ENCODE measurements around the gene MARCO. TPM values are rescaled to one million over a fixed set of nuclear protein-coding genes. Genes with fewer than 3 reads are reported as not detected.

Gene MARCO
- total and polyA plus RNA-seq, 10 donors, result 3.0 to 155 (median 24.3) TPM

GRCh38 chr2:118969734-118970395, 27.9 kb downstream of the MARCO start:
- H3K4me3 ChIP-seq, result no peak overlapping the region
- 82 to 92% (median 86%) methylated on average over 16 of the region's 16 CpGs for WGBS, 5 donors
- H3K27me3 ChIP-seq (replicated peaks in 1 of 7), result peaks cover 0 to 48% (median 3%) of the 10 kb centered on the region in 7 donors
- H3K4me1 ChIP-seq, result peaks cover 0 to 27% (median 0%) of the 10 kb centered on the region in 6 donors
- H3K36me3 ChIP-seq, result no peaks in the 10 kb centered on the region
- H3K27ac ChIP-seq, result peak overlapping the region in 1 of 8 donors; percentile 53
- intact Hi-C loops (cut with DNase I; ENCODE audit: low total_unique reads), result no loop called here
- H3K9me3 ChIP-seq, result no peaks in the 10 kb centered on the region
- TF ChIP-seq CTCF (IDR thresholded peaks at IDR 0.05 in 8 of 11, conservative IDR thresholded peaks at IDR 0.05 in 3 of 11) (no peak), POLR2AphosphoS5 (IDR thresholded peaks at IDR 0.05) (no peak), POLR2A (IDR thresholded peaks at IDR 0.05) (no peak)
- no peak for DNase-seq

GRCh38 chr2:118970396-118971135, 28.6 kb downstream of the MARCO start:
- Histone ChIP-seq H3K27ac (peak overlapping the region in 3 of 8 donors; percentile 40 to 53 (median 45)), H3K27me3 (replicated peaks in 1 of 7) (peaks cover 0 to 55% (median 3%) of the 10 kb centered on the region in 7 donors), H3K4me1 (peaks cover 0 to 27% (median 0%) of the 10 kb centered on the region in 6 donors), H3K4me3 (no peak overlapping the region), H3K9me3 (no peaks in the 10 kb centered on the region), H3K36me3 (no peaks in the 10 kb centered on the region)
- DNase-seq, result no peak
- intact Hi-C loops (cut with DNase I; ENCODE audit: low total_unique reads), result no loop called here
- TF ChIP-seq POLR2AphosphoS5 (IDR thresholded peaks at IDR 0.05), result no peak
- no peak for TF ChIP-seq CTCF (IDR thresholded peaks at IDR 0.05 in 8 of 11, conservative IDR thresholded peaks at IDR 0.05 in 3 of 11)
- WGBS, 5 donors, result 53 to 73% (median 61%) methylated on average over 9 to 10 of the region's 10 CpGs

- H3K27me3 ChIP-seq (replicated peaks in 1 of 7), result peaks cover 0 to 63% (median 3%) of the 10 kb centered on the region in 7 donors
- H3K4me3 ChIP-seq, result no peak overlapping the region
- no peak for DNase-seq
- peaks cover 0 to 6% (median 0%) of the 10 kb centered on the region in 8 donors for H3K9me3 ChIP-seq
- intact Hi-C loops (cut with DNase I; ENCODE audit: low total_unique reads), result no loop called here
- TF ChIP-seq CTCF (IDR thresholded peaks at IDR 0.05 in 8 of 11, conservative IDR thresholded peaks at IDR 0.05 in 3 of 11) (no peak), POLR2AphosphoS5 (IDR thresholded peaks at IDR 0.05) (no peak), POLR2A (IDR thresholded peaks at IDR 0.05) (no peak)
- peaks cover 0 to 27% (median 0%) of the 10 kb centered on the region in 6 donors for H3K4me1 ChIP-seq
- H3K36me3 ChIP-seq, result no peaks in the 10 kb centered on the region
- peak overlapping the region in 3 of 8 donors; percentile 40 to 53 (median 45) for H3K27ac ChIP-seq
- 76 to 92% (median 84%) methylated on average over 8 of the region's 8 CpGs for WGBS, 5 donors
Observed at GRCh38 chr2:118971245-118972122, 29.5 kb downstream of the MARCO start.

Measured in spleen (tissue), 11 donors.